ENCODE data around the gene TBC1D22B. TPM values are rescaled to one million over a fixed set of nuclear protein-coding genes. Genes with fewer than 3 reads are reported as not detected.

The TBC1D22B gene
- total and polyA plus RNA-seq, 2 experiments from 2014 or later: 5.0 to 8.3 TPM

DNA sequence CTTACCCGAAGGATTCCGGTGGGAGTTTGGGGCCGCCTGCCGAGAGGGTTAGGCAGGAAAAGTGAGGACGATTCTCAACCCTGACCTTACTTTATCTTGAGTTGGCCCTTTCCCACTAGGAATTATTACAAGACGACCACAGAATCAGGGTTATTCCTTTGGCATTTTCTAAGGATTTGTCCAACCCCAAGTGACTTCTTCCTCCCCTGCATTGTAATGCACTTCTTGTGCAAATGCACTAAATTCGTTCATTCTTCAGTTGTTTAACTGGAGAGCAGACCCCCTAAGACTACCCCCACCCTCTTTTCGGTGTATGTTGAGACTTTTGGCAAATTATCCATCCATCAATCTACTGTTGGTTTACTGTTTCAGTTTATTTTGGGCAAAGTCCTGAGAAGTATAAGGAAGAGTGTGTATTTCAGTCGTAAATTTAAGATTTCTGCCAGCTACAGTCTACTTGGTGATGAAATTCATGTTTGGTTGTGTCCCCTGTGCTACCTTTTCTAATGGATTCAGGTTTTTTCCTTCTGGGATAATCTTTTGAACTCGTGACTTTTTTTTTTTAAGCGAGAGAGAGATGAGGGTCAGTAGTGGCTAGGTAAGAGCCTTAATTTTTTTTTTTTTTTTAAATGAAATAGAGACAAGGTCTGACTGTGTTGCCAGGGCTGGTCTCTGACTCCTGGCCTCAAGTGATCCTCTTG is 983 bp downstream of the TBC1D22B start:
- Histone ChIP-seq H3K27ac (peak overlapping the region; percentile 77), H3K4me2 (ENCODE audit: unreplicated experiment) (peak overlapping the region; percentile 98), H4K20me1 (ENCODE audit: insufficient read depth) (no peaks in the 10 kb centered on the region), H3F3A (ENCODE audit: insufficient read depth) (0 out of 2 replicates have a peak, but pooled peaks cover 3% of the 10 kb centered on the region), H3K36me3 (ENCODE audit: low read depth) (no peaks in the 10 kb centered on the region), H3K9me3 (ENCODE audit: low read depth) (no peaks in the 10 kb centered on the region), H2AFZ (peak overlapping the region; percentile 91), H3K27me3 (replicated peaks; ENCODE audit: insufficient read depth) (no peaks in the 10 kb centered on the region), H3K79me2 (ENCODE audit: insufficient read depth) (peaks cover 59% of the 10 kb centered on the region), H3K4me3 (peak overlapping the region; percentile 91), H3K4me1 (ENCODE audit: insufficient read depth) (peaks cover 11% of the 10 kb centered on the region), H3K9me2 (ENCODE audit: insufficient read depth) (no peaks in the 10 kb centered on the region), H3K9ac (peak overlapping the region; percentile 98)
- WGBS, 2 experiments (ENCODE audit: low coverage in 1 of 2, low lambda C conversion rate in 2 of 2, missing lambda C conversion rate in 2 of 2): 13 to 15% methylated on average over 11 of the region's 11 CpGs
- in situ Hi-C loops (cut with MboI): no loop called here
- DNase-seq: peak; percentile 40
- TF ChIP-seq EZH2 (IDR thresholded peaks at IDR 0.05; ENCODE audit: insufficient read depth, poor library complexity, severe bottlenecking) (no peak), EZH2phosphoT487 (IDR thresholded peaks at IDR 0.05; ENCODE audit: insufficient read depth, low read depth) (no peak)

DNA sequence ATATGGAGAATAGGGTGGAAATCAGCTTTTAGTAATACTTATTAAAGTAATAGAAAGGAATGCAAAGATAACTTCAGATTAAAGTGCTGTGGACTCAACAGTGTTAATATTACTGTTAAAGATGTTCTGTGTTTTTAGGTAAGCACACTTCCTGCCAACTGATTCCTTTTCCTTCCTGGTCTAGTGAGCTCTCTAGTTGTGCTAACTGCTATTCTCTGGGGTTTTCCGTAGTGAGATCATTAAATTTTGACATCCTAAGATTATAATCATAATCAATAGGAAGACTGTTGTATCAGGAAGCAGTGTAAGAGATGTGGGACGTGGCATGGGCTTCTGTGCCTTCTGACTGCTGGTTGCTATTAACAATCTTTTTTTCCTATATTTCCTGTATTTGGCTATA is 1.6 kb downstream of the TBC1D22B start:
- in situ Hi-C loops (cut with MboI): no loop called here
- H3K4me2 ChIP-seq (ENCODE audit: unreplicated experiment): peak overlapping the region; percentile 98
- DNase-seq: peak; percentile 29
- no peak for TF ChIP-seq EZH2 (IDR thresholded peaks at IDR 0.05; ENCODE audit: insufficient read depth, poor library complexity, severe bottlenecking)
- TF ChIP-seq EZH2phosphoT487 (IDR thresholded peaks at IDR 0.05; ENCODE audit: insufficient read depth, low read depth): no peak
- no peaks in the 10 kb centered on the region for H4K20me1 ChIP-seq (ENCODE audit: insufficient read depth)
- no peaks in the 10 kb centered on the region for H3K9me3 ChIP-seq (ENCODE audit: low read depth)
- no peaks in the 10 kb centered on the region for H3K9me2 ChIP-seq (ENCODE audit: insufficient read depth)
- H3F3A ChIP-seq (ENCODE audit: insufficient read depth): 0 out of 2 replicates have a peak, but pooled peaks cover 3% of the 10 kb centered on the region
- H3K27ac ChIP-seq: peak overlapping the region; percentile 77
- no peaks in the 10 kb centered on the region for H3K27me3 ChIP-seq (replicated peaks; ENCODE audit: insufficient read depth)
- H3K4me3 ChIP-seq: peak overlapping the region; percentile 91
- peak overlapping the region; percentile 22; the same call in 1 of the 2 replicates for H2AFZ ChIP-seq
- H3K36me3 ChIP-seq (ENCODE audit: low read depth): no peaks in the 10 kb centered on the region
- peaks cover 11% of the 10 kb centered on the region for H3K4me1 ChIP-seq (ENCODE audit: insufficient read depth)
- 55 to 72% methylated on average over 2 of the region's 2 CpGs for WGBS, 2 experiments (ENCODE audit: low coverage in 1 of 2, low lambda C conversion rate in 2 of 2, missing lambda C conversion rate in 2 of 2)
- H3K79me2 ChIP-seq (ENCODE audit: insufficient read depth): peaks cover 65% of the 10 kb centered on the region
- H3K9ac ChIP-seq: peak overlapping the region; percentile 98

DNA sequence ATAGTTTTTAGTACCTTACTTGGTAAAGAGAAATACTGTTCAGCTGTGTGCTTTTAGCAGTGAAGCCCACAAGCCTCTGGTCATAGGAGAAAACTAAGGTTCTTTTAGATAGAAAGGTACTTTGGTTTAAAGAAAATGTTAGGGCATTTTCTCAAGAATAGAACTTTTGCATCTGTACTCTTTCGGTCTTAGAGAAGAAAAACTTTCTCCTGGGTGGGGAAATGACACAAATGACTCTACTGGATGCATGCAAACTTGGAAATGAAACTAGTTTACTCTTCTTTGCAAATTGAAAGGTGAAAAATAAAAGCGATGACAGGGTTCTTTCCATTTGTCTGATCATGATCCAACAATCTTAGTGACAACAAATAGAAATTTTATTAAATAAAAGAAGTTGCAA is 2.5 kb downstream of the TBC1D22B start:
- H3K36me3 ChIP-seq (ENCODE audit: low read depth): no peaks in the 10 kb centered on the region
- no peak for TF ChIP-seq EZH2 (IDR thresholded peaks at IDR 0.05; ENCODE audit: insufficient read depth, poor library complexity, severe bottlenecking)
- TF ChIP-seq EZH2phosphoT487 (IDR thresholded peaks at IDR 0.05; ENCODE audit: insufficient read depth, low read depth): no peak
- no peak overlapping the region for H3K4me2 ChIP-seq (ENCODE audit: unreplicated experiment)
- H4K20me1 ChIP-seq (ENCODE audit: insufficient read depth): no peaks in the 10 kb centered on the region
- in situ Hi-C loops (cut with MboI): no loop called here
- no peaks in the 10 kb centered on the region for H3K27me3 ChIP-seq (replicated peaks; ENCODE audit: insufficient read depth)
- H3K9me3 ChIP-seq (ENCODE audit: low read depth): no peaks in the 10 kb centered on the region
- peak overlapping the region; percentile 98 for H3K9ac ChIP-seq
- no peak overlapping the region for H3K4me3 ChIP-seq
- H2AFZ ChIP-seq: no peak overlapping the region
- H3K27ac ChIP-seq: no peak overlapping the region
- 100% methylated on average over 2 of the region's 2 CpGs for WGBS, 2 experiments (ENCODE audit: low coverage in 1 of 2, low lambda C conversion rate in 2 of 2, missing lambda C conversion rate in 2 of 2)
- peaks cover 11% of the 10 kb centered on the region for H3K4me1 ChIP-seq (ENCODE audit: insufficient read depth)
- no peaks in the 10 kb centered on the region for H3K9me2 ChIP-seq (ENCODE audit: insufficient read depth)
- DNase-seq: no peak
- H3K79me2 ChIP-seq (ENCODE audit: insufficient read depth): peaks cover 74% of the 10 kb centered on the region
- H3F3A ChIP-seq (ENCODE audit: insufficient read depth): 0 out of 2 replicates have a peak, but pooled peaks cover 3% of the 10 kb centered on the region

DNA sequence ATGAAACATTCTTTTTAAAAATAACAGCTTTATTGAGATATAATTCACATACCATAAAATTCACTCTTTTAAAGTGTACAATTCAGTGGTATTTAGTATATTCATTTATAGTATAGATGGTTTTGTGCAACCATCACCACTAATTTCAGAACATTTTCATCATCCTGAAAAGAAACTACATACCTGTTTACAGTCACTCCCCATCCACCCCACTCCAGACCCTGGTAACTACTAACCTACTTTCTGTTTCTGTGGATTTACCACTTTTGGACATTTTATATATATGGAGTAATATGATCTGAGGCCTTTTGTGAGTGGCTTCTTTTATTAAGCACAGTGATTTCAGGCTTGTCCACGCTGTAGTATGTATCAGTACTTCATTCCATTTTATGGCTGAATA is 2.9 kb downstream of the TBC1D22B start:
- no peak overlapping the region for H3K4me3 ChIP-seq
- TF ChIP-seq EZH2 (IDR thresholded peaks at IDR 0.05; ENCODE audit: insufficient read depth, poor library complexity, severe bottlenecking) (no peak), EZH2phosphoT487 (IDR thresholded peaks at IDR 0.05; ENCODE audit: insufficient read depth, low read depth) (no peak)
- H3K36me3 ChIP-seq (ENCODE audit: low read depth): no peaks in the 10 kb centered on the region
- H4K20me1 ChIP-seq (ENCODE audit: insufficient read depth): no peaks in the 10 kb centered on the region
- peaks cover 11% of the 10 kb centered on the region for H3K4me1 ChIP-seq (ENCODE audit: insufficient read depth)
- H3K27me3 ChIP-seq (replicated peaks; ENCODE audit: insufficient read depth): no peaks in the 10 kb centered on the region
- no peak overlapping the region for H3K27ac ChIP-seq
- 97 to 100% methylated on average over 1 of the region's 1 CpG for WGBS, 2 experiments (ENCODE audit: low coverage in 1 of 2, low lambda C conversion rate in 2 of 2, missing lambda C conversion rate in 2 of 2)
- H2AFZ ChIP-seq: no peak overlapping the region
- H3F3A ChIP-seq (ENCODE audit: insufficient read depth): 0 out of 2 replicates have a peak, but pooled peaks cover 3% of the 10 kb centered on the region
- H3K9ac ChIP-seq: no peak overlapping the region
- peaks cover 78% of the 10 kb centered on the region for H3K79me2 ChIP-seq (ENCODE audit: insufficient read depth)
- H3K4me2 ChIP-seq (ENCODE audit: unreplicated experiment): no peak overlapping the region
- H3K9me2 ChIP-seq (ENCODE audit: insufficient read depth): no peaks in the 10 kb centered on the region
- no peak for DNase-seq
- H3K9me3 ChIP-seq (ENCODE audit: low read depth): no peaks in the 10 kb centered on the region
- in situ Hi-C loops (cut with MboI): no loop called here
